GM10266 (cell line): ENCODE results near the gene NPR1.
"Not testable (repeated sequence)": the region's sequence is repeated elsewhere in the genome, so short reads cannot be mapped to it uniquely, and the experiment has no call there.

ENCODE experiments used
- DNase-seq: peaks from one replicate; pipeline ENCODE4 v3.0.0; 2012; ENCODE audit errors: extremely low spot score
- CTCF ChIP-seq: IDR thresholded peaks from 2 replicates; pipeline ENCODE4 v1.5.1; 2012; ENCODE audit warnings: mild to moderate bottlenecking, low read depth; ENCODE audit not compliant: control insufficient read depth, insufficient read depth; ENCODE audit errors: missing control alignments

Gene NPR1

DNA sequence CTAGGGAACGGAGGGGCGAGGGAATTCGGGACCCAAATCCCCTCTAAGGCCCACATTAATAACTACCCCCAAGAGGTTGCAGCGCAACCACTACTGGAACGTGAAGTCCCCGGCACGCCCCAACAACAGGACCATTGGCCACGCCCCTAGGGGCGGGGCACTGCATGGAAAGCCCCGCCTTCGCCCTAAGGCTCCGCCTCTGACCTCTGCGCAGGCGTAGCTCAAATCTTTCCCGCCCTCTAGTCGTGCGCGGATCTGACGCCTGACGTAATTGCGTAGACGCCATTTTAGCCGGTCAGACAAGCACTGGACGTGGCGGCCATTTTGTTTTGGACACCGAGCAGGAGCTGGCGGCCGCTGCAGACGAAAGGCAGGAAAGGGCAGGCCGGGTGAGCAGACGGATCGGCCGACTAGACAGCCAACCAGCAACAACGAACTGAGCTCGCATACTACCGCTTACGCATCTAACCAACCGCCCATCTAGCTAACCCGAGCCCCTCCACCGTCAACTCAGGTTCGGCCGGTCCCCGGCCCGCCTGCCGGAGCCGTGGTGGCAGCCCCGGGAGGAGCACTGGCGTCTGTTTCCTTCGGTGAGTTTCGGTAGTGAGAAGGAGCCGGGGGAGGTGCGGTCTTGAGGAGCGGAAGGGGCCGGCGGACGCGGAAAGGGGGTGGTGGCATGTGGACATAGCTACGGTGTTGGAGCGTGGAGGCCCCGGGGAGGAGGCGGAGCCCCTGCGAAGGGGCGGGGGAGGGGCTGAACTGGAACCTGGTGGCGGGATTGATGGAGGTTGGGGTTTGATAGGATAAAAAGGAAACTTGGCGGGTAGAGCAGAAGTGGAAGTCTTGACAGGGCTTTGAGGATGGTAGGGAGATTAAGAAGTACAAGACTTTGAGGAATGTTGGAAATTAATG, 44.5 kb upstream of the NPR1 start, which contains the start of gene CHTOP:
Gene CHTOP, plus strand, starts transcription at position 313 of the 912 bp plus-strand sequence. CDS start 2,523 bp downstream, outside the sequence.
- TF ChIP-seq CTCF: no peak
- peak; percentile 92 for DNase-seq

DNA sequence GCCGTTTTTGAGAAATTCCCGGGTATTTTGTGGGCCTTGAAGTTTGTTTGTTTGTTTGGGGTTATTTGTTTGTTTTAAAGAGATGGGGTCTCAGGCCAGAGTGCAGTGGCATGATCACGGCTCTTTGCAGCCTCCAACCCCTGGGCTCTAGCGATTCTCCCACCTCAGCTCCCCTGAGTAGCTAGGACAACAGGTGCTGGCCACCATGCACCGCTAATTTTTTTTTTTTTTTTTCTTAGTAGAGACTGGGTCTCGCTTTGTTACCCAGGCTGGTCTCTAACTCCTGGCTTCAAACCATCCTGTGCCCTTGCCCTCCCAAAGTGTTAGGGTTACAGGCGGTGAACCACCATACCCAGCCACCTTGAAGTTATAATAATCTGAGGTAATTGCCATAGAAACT, 42.6 kb upstream of the NPR1 start:
- no peak for DNase-seq
- TF ChIP-seq CTCF: no peak

DNA sequence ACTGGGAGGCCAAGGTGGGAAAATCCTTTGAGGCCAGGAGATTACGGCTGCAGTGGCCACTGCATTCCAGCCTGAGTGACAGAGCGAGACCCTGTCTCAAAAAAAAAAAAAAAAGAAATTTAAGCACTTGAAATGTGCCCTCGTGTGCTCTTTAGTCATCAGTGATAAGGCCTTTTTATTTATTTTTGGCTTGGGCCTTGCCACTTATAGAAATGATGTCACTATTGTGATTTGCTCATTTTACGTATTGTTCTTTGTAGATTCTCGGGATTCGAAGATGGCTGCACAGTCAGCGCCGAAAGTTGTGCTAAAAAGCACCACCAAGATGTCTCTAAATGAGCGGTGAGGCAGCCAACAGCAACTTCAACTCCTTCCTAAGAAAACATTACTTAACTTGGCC, 42.2 kb upstream of the NPR1 start:
- no peak for DNase-seq
- TF ChIP-seq CTCF: no peak

- DNase-seq: no peak
- no peak for TF ChIP-seq CTCF
These were observed 40.2 kb upstream of the NPR1 start for GRCh38 chr1:153638261-153638660.

DNA sequence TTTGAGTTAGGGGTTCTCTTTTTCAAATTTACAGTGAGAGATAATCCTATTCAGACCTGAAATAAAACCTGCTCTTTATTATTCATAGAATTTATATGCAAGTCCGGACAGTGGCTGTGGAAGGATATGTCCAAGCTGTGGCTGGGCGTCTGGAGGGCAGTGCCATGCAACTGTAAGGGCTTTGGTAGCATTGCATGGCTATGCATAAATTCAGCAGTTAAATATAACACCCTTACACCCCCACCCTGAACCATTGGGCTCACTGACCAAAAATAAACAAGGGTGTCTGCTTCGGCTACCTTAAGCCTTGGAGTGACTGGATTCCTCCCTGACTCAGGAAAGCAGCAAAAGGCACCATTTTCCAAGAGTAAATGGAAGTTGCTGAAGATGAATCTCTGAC, 39.2 kb upstream of the NPR1 start:
- no peak for TF ChIP-seq CTCF
- DNase-seq: no peak

DNA sequence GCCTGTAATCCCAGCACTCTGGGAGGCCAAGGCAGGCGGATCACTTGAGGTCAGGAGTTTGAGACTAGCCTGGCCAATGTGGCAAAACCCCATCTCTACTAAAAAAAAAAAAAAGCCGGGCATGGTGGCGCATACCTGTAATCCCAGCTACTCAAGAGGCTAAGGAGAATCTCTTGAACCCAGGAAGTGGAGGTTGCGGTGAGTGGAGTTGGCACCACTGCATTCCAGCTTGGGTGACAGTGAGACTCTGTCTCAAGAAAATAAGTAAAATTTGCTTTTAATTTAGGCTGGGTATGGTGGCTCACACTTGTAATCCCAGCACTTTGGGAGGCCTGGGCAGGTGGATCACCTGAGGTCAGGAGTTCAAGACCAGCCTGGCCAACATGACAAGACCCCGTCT, 38.3 kb upstream of the NPR1 start:
- DNase-seq: not testable (repeated sequence)

DNA sequence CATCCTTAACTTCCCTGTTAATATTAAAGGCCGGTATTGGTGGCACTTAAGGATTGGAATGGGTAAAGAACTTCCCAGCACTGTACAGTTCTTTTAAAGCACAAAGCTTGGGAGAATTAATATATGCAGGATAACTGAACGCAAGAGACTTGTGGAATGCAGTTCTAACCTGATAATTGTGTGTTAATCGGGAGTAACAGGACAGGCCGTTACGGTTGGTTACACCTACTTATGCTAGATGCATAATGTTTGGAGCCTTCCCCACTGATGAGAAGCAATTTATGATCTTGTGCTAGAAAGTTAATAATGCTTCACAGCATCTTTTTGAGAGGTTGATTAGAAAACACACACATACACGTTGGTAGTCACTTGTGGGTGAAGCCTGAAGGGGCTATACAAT, 37.6 kb upstream of the NPR1 start:
- TF ChIP-seq CTCF: no peak
- no peak for DNase-seq
